Lung (tissue), 12 donors: ENCODE results near the gene SCN3B. TPM values are rescaled to one million over a fixed set of nuclear protein-coding genes. Genes with fewer than 3 reads are reported as not detected.
A peak's percentile ranks its signal among the peaks of the same experiment; 100 is the strongest.

Experiments
- ATAC-seq: fragments of 200-7000 bp; cut with Tn5 transposase; one replicate; pipeline ENCODE4 v1.9.1; 2020; ENCODE audit warnings: moderate number of reproducible peaks; ENCODE audit not compliant: insufficient read depth, low FRiP score
- DNase-seq, 3 donors: peaks; one replicate each; pipeline ENCODE4 v3.0.0-alpha.2; 2013 to 2017
- H3K27ac ChIP-seq, 2 donors: one replicate each; pipeline ENCODE4 v1.5.1; 2013; ENCODE audit warnings: mild to moderate bottlenecking in 2 of 2, moderate library complexity in 2 of 2, control low read depth in 1 of 2, inconsistent platforms in 1 of 2, low read depth in 1 of 2, low read length in 1 of 2
- H3K27me3 ChIP-seq, 3 donors: one replicate each; pipeline ENCODE4 v1.5.1; 2013; ENCODE audit warnings: low read length in 2 of 3; ENCODE audit not compliant: control insufficient read depth in 3 of 3, insufficient read depth in 3 of 3
- H3K36me3 ChIP-seq, 4 donors: one replicate each; pipeline ENCODE4 v1.5.1; 2013; ENCODE audit warnings: low read length in 4 of 4, mild to moderate bottlenecking in 1 of 4, moderate library complexity in 1 of 4; ENCODE audit not compliant: control insufficient read depth in 4 of 4, insufficient read depth in 4 of 4
- H3K4me1 ChIP-seq, 5 donors: one replicate each; pipeline ENCODE4 v1.5.1; 2013; ENCODE audit warnings: low read length in 5 of 5, mild to moderate bottlenecking in 2 of 5, moderate library complexity in 1 of 5; ENCODE audit not compliant: control insufficient read depth in 5 of 5, insufficient read depth in 5 of 5
- H3K4me3 ChIP-seq: one replicate; pipeline ENCODE4 v1.5.1; 2013; ENCODE audit warnings: mild to moderate bottlenecking, control low read depth, moderate library complexity
- H3K9ac ChIP-seq, 2 donors: one replicate each; pipeline ENCODE4 v1.5.1; 2013; ENCODE audit warnings: low read length in 2 of 2, control low read depth in 1 of 2; ENCODE audit not compliant: insufficient read depth in 1 of 2
- H3K9me3 ChIP-seq, 4 donors: one replicate each; pipeline ENCODE4 v1.5.1; 2013; ENCODE audit warnings: low read length in 3 of 4, mild to moderate bottlenecking in 1 of 4, moderate library complexity in 1 of 4; ENCODE audit not compliant: control insufficient read depth in 4 of 4, insufficient read depth in 3 of 4
- WGBS, 2 donors: extraction: QIAGEN DNeasy Blood & Tissue Kit; methylation state at CpG; one replicate each; pipeline ENCODE4 v1.1.7; 2013; 5-methylcytosine and 5-hydroxymethylcytosine counted together
- polyA plus RNA-seq, 2 donors: library from polyadenylated mRNA; stranded (reverse); fragments of 200-250 nt; gene quantifications; one replicate each; pipeline ENCODE4 v1.2.1, GENCODE V29; 2013
- total RNA-seq, 2 donors: library from RNA; depleted of rRNA in 1 of 2; stranded (reverse); fragments of >200 nt in 1 of 2; gene quantifications; one replicate each; pipeline ENCODE4 v1.2.1, GENCODE V29; 2014 to 2021
- TF ChIP-seq, protein P1 (sequence below): IDR thresholded peaks from 2 replicates; pipeline ENCODE4 v1.5.1; 2012; ENCODE audit warnings: mild to moderate bottlenecking; ENCODE audit errors: control extremely low read depth, extremely low read depth
- donor health status: control.
- donor health status: control.
- donor health status: Bipolar disorder and iron deficiency.
- donor health status: healthy.
- donor health status: DM: yes; HTN: yes; CAD: no.

Gene SCN3B
- total and polyA plus RNA-seq, 4 donors = 0.72 to 2.7 (median 1.2) TPM

GRCh38 chr11:123588864-123589262, 65.6 kb downstream of the SCN3B start:
- Histone ChIP-seq H3K9me3 (peaks cover 0 to 3% (median 0%) of the 10 kb centered on the region in 4 donors), H3K4me3 (no peak overlapping the region), H3K27me3 (no peaks in the 10 kb centered on the region), H3K4me1 (peaks cover 0 to 21% (median 0%) of the 10 kb centered on the region in 5 donors), H3K27ac (no peak overlapping the region), H3K9ac (no peak overlapping the region), H3K36me3 (no peaks in the 10 kb centered on the region)
- TF ChIP-seq, protein P1, sequence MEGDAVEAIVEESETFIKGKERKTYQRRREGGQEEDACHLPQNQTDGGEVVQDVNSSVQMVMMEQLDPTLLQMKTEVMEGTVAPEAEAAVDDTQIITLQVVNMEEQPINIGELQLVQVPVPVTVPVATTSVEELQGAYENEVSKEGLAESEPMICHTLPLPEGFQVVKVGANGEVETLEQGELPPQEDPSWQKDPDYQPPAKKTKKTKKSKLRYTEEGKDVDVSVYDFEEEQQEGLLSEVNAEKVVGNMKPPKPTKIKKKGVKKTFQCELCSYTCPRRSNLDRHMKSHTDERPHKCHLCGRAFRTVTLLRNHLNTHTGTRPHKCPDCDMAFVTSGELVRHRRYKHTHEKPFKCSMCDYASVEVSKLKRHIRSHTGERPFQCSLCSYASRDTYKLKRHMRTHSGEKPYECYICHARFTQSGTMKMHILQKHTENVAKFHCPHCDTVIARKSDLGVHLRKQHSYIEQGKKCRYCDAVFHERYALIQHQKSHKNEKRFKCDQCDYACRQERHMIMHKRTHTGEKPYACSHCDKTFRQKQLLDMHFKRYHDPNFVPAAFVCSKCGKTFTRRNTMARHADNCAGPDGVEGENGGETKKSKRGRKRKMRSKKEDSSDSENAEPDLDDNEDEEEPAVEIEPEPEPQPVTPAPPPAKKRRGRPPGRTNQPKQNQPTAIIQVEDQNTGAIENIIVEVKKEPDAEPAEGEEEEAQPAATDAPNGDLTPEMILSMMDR = no peak
- ATAC-seq = no peak
- no peak for DNase-seq
- 96 to 97% methylated on average over 5 of the region's 5 CpGs for WGBS, 2 donors

- H3K4me3 ChIP-seq = no peak overlapping the region
- peaks cover 0 to 3% (median 0%) of the 10 kb centered on the region in 4 donors for H3K9me3 ChIP-seq
- peak in 2 of 3 donors; percentile 29 to 33 for DNase-seq
- H3K9ac ChIP-seq = no peak overlapping the region
- no peaks in the 10 kb centered on the region for H3K36me3 ChIP-seq
- ATAC-seq = no peak
- TF ChIP-seq, protein P1 = no peak
- H3K4me1 ChIP-seq = peaks cover 0 to 21% (median 0%) of the 10 kb centered on the region in 5 donors
- H3K27ac ChIP-seq = no peak overlapping the region
- WGBS, 2 donors = 75 to 85% methylated on average over 14 of the region's 14 CpGs
- H3K27me3 ChIP-seq = no peaks in the 10 kb centered on the region
These were observed 66.1 kb downstream of the SCN3B start for GRCh38 chr11:123588117-123588863.

DNA sequence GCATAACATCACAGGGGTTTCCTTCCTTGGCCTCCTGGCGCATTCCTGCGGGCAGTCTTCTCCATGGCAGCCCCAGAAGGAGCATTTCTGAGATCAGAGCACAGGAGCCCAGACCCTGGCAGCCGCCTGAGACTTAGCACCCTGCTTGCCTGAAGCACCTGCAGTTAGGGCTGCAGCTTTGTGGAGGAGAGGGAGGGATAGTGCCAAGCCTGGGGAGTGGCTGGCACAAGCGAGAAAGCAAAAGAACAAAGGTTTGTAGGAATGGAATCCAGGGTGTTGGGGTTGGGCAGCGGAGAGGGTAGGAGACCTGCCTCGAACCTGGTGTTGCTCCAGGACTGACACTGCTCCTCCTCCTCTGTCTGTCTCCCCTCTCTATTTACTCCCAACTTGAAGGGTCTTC, 66.9 kb downstream of the SCN3B start:
- Histone ChIP-seq H3K27me3 (no peaks in the 10 kb centered on the region), H3K9me3 (peaks cover 0 to 3% (median 0%) of the 10 kb centered on the region in 4 donors), H3K9ac (no peak overlapping the region), H3K4me1 (peaks cover 0 to 21% (median 0%) of the 10 kb centered on the region in 5 donors), H3K4me3 (no peak overlapping the region), H3K27ac (no peak overlapping the region), H3K36me3 (no peaks in the 10 kb centered on the region)
- ATAC-seq (no peak), DNase-seq (no peak)
- WGBS, 2 donors = 84 to 98% methylated on average over 6 of the region's 6 CpGs
- TF ChIP-seq, protein P1 = no peak
